Stimulated activated CD4-positive, alpha-beta T cell treated with anti-CD3 and anti-CD28 coated beads, Interleukin-2, amount 100 ng/mL, for 48 hours (primary cell): Measurements from ENCODE around the gene B3GALT6.

Experiments used
- DNase-seq, 2 donors: peaks; one replicate each; pipeline ENCODE4 v3.0.0-alpha.2; 2020

The B3GALT6 gene

GRCh38 chr1:1267488-1268283, 35.6 kb downstream of the B3GALT6 start:
- no peak for DNase-seq

GRCh38 chr1:1268284-1268682, 36.2 kb downstream of the B3GALT6 start:
- no peak for DNase-seq

- no peak for DNase-seq
Observed at GRCh38 chr1:1270813-1271212, 38.8 kb downstream of the B3GALT6 start.

GRCh38 chr1:1272341-1273208, 40.5 kb downstream of the B3GALT6 start:
- no peak for DNase-seq

GRCh38 chr1:1273209-1273511, 41.1 kb downstream of the B3GALT6 start:
- no peak for DNase-seq

GRCh38 chr1:1273512-1274298, 41.7 kb downstream of the B3GALT6 start, which contains the start of gene UBE2J2:
Gene UBE2J2, minus strand, starts transcription at chr1:1273854. Its CDS starts 5,862 bp downstream, at chr1:1267992.
- DNase-seq, result peak; percentile 87 to 93

GRCh38 chr1:1274299-1274930, 42.4 kb downstream of the B3GALT6 start:
- no peak for DNase-seq

- DNase-seq, result no peak
Observed at GRCh38 chr1:1274931-1275431, 42.9 kb downstream of the B3GALT6 start.

- no peak for DNase-seq
Observed at GRCh38 chr1:1275836-1276235, 43.8 kb downstream of the B3GALT6 start.

- no peak for DNase-seq
Observed at GRCh38 chr1:1278620-1279019, 46.6 kb downstream of the B3GALT6 start.

- DNase-seq, result no peak
Observed at GRCh38 chr1:1279028-1279427, 47.0 kb downstream of the B3GALT6 start.

- no peak for DNase-seq
Observed at GRCh38 chr1:1280782-1281481, 48.9 kb downstream of the B3GALT6 start.

GRCh38 chr1:1281533-1282321, 49.7 kb downstream of the B3GALT6 start:
- DNase-seq, result no peak

- DNase-seq, result no peak
Observed at GRCh38 chr1:1282998-1283397, 51.0 kb downstream of the B3GALT6 start.

GRCh38 chr1:1283821-1284220, 51.8 kb downstream of the B3GALT6 start:
- no peak for DNase-seq
